CD4-positive, alpha-beta T cell treated with Interleukin-15 for 4 hours (primary cell): ENCODE results near the gene PCSK2.

Experiments used
- DNase-seq: peaks from one replicate; pipeline ENCODE4 v3.0.0-alpha.2; 2020; ENCODE audit warnings: low spot score

PCSK2 gene

DNA sequence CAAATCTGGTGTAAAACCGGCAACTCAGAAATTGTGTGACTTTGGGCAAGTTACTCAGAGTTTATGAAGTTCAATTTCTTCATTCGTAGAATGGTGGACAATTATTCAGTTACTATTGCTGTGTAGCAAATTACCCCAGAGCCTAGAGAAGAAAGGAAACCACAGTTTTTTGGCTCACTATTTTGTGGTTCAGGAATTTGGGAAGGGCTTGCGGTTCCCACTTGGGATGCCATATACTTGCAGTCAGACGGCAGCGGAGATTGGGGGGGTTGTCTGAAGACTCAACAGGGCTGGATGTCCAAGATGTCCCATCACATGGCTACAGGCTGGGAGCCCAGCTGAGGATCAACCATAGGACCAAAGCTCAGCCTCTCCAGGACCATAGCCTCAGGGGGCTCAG, 108.1 kb downstream of the PCSK2 start:
- DNase-seq, result no peak

GRCh38 chr20:17339000-17339399, 112.2 kb downstream of the PCSK2 start:
- DNase-seq, result no peak

DNA sequence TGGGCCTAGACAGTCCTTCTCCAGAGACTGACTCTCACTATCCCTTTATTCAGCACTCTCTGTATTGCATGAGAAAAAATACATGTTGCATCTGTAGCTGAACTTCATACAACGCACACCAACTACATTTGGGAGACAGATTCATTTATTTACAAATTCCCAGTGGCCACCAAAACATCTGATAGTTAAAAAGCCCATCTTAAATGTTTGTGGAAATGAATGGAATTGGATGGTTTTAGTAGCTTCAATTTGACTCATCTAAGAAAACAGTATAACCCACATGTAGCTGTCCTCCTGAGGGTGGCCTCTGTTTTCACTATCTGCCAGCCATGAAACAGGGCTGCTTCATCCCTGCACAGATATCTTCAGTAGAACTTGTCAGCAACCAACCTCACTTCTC, 116.3 kb downstream of the PCSK2 start:
- no peak for DNase-seq

DNA sequence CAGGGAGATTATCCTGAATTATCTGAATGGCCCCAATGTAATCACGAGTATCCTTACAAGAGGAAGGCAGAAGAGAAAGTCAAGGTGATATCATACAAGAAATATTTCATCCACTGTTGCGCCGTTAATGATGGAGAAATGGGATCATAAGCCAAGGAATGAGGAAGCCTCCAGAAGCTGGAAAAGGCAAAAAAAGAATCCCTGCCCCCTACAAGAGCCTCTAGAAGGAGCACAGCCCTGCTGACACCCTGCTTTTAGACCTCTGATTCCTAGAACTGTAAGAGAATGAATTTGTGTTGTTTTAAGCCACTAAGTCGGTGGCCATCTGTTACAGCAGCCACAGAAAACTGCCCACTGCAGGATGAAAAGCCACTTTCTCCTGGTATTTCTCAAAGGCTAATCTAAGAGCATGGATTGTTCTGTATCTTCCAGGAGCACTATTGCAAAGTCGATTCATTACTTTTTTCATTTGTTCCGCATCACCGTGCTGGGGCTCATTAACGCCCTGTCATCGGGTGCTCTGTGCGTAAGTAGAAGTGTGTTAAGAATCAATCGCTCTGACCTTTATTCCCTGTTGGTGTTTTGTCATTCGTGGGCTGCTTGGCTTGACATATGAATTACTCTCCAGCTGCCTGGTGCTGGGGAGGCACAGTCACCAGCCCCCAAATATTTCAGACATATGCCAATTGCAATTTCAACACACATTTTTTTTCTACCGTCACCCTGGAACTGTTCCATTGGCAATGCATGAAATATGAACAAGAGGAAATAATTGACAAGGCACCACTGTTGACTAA, 117.0 kb downstream of the PCSK2 start:
- no peak for DNase-seq

GRCh38 chr20:17344790-17345189, 118.0 kb downstream of the PCSK2 start:
- DNase-seq, result no peak

DNA sequence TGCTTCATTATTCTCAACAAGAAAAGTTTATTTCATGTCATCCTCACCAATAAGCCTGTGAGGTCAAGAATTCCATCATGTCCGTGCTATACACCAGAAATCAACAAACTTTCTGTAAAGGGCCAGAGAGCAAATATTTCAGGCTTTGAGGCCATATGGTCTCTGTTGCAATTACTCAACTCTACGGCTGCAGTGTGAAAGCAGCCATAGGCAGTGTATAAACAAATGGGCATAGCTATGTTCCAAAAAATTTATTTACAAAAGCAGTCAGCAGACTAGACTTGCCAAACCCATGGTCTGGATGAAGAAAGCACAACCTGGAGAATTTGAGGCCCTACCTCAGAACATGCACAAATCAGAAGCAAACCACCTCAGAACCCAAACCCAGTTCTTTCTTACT, 118.5 kb downstream of the PCSK2 start:
- no peak for DNase-seq

DNA sequence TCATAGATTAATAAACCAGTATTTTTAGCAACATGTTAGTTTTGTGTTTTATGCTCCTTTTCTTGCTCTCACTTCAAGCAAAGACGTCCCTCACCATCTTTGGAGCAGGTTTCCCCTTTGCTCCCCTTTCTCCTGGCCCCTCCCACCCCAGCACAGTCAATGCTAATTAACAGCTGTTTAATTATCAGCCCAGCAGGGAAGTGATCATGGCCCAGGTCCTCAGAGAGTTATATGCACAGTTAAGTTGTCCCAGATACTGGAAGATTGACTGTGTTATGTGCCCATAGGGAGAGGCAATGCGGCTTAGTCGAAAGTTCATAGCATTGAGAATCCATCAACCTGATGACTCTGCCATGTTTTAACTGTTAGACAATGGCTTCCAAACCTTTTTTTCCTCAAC, 123.5 kb downstream of the PCSK2 start:
- no peak for DNase-seq

- DNase-seq, result no peak
Observed at GRCh38 chr20:17357238-17357637, 130.4 kb downstream of the PCSK2 start.

DNA sequence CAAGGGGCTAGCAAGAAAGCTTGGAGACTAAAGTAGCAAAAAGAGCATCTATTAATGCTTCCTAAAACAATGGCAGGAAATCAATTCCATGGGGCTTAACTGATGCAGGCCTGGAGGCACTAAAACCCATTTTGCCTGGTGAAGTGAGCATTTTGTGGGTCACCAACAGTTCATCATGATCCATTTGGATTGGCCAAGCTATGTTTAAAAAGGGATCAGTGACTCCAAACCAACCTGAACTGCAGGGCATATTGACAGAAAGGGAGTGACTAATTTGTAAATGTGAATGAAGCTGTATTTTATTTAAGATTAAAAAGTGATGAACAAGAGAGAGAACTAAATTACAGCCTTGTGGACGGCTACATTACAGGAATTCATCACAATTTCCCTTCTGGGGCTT, 132.0 kb downstream of the PCSK2 start:
- DNase-seq, result no peak

- no peak for DNase-seq
Observed at GRCh38 chr20:17364681-17365080, 137.8 kb downstream of the PCSK2 start.

DNA sequence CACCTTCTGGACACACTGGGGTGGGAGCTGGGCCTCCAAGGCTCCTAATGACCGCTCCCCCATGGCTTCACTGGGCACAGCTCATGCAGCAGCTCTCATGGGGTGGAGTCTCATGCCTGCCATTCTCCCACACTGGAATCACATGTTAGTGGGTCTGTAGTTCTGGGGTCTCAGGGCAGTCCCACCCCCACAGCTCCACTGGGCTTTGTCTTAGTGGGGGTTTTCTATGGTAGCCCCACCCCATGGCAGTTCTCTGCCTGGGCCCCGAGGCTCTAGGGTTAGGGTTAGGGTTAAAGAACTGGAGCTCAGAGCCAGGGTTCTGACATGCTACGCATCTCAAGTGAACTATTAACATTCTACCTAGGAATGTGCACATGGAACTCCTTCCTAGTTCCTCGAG, 139.0 kb downstream of the PCSK2 start:
- no peak for DNase-seq

DNA sequence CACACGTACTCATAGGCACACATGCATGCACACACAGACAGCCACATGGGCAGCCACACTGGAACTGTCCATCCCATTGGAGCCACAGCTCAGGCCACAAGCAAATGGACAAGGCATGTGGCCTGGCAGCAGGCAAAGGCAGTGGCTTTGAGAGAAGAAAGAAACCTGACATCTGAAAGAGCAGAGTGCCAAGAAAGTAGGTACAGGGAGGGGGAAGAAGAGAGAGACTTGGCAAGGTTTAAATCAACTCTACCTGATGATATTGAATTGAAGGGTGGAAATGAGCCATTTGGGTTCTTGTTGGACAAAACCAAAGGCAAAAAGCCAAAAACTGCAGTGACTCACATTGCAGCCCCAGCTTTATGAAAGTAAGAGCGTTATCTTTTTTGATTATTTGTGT, 142.7 kb downstream of the PCSK2 start:
- no peak for DNase-seq

GRCh38 chr20:17372806-17373440, 146.1 kb downstream of the PCSK2 start:
- DNase-seq, result no peak

DNA sequence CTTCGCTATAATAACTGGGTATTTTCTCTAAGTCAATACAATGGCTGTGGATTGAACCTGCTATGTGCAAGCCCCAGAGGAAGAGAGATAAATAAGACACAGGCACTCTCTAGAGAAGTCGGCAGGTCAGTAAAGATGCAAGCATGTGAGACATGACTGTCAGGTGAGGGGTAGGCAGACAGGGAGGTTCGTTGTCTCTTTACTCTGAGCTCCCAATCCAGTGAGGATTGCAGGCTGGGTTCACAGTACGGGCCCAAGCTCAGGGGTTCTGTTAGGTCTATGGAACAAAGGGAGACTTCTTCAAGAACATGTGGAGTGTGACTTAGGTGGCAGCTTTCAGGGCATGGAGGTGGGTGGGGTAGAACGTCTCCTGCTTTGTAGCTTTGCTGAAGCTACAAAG, 147.2 kb downstream of the PCSK2 start:
- DNase-seq, result no peak

- DNase-seq, result no peak
Observed at GRCh38 chr20:17376031-17376430, 149.2 kb downstream of the PCSK2 start.

DNA sequence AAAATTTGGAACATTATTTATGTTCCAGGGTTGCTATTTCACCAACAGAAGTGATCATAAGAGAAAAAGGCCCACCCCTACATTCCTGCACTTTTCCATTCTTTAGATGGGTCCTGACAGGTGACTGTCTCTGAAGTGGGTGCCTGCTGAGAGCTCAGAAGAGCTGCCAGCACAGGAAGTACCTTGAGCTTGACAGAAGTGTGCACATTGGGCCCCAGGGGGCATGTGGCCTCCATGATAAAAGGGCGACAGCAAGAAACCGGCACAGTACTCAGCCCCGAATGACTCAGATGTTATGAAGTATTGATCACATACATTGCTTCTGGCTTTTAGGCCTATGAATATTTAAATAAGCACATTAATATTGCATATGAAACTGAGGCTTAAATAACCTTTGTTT, 150.4 kb downstream of the PCSK2 start:
- no peak for DNase-seq

GRCh38 chr20:17379651-17380050, 152.8 kb downstream of the PCSK2 start:
- no peak for DNase-seq

DNA sequence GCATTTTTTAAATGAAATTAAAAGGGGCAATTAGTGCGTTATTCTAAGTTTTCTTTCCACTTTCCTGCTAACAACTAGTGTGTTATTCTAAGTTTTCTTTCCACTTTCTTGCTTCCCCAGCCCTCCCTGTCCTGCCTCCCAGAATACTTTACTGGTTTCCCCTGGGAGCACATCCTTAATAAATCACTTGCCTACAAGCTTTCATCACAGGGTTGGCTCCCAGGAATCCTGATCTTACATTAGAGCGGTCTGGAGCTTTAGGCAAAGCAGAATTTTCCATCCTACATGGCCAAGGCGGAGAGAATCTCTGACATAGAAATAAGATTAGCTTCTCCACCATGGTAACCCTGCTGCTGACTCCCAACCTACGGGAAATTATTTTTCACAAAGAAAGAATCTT, 154.0 kb downstream of the PCSK2 start:
- no peak for DNase-seq

GRCh38 chr20:17381724-17382123, 154.9 kb downstream of the PCSK2 start:
- DNase-seq, result no peak

DNA sequence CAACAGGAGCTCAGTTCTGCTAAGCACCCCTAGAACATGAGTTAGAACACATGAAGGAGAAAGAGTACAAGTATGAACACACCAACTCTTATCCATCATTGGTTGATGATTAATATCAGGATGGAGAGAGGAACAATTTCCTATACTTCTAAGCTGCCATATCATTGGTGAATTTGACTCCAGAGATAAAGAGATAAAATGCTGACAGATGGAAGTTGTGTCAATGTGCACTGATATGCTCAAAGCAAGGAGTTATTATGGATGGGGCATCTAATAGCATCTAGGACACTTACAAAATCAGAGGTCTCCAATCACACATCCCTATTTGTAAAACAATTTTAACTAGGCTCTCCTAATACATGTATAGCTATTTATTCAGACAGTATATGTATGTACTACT, 159.0 kb downstream of the PCSK2 start:
- no peak for DNase-seq

- DNase-seq, result no peak
Observed at GRCh38 chr20:17390655-17391054, 163.8 kb downstream of the PCSK2 start.

DNA sequence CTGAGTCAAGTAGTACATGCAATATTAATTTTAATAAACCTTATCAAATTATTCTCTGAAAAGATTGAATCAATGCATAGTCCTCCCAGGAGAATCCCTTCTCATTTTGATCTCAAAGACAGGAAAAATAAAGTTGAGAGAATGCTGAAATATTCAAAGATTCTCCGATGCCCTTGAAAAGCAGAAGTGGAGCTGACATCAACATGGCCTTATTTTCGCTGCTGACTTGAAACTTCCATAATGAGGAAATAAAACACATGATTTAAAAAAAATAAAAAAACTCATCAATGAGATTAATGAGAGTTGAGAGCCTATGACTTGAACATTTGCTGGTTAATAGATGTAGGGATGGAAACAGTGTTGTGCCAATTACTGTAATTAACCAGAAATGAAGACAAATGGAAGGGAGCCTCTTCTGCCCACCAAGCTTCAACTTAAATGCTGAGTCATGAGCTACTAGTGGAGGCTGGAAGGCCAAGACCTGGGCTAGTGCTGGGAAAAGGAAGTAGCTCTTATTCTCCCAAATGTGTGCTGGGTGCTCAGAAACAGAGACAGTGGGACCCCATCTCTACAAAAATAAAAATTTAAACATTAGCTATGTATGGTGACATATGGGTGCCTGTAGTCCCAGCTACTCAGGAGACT, 164.4 kb downstream of the PCSK2 start:
- DNase-seq, result no peak

DNA sequence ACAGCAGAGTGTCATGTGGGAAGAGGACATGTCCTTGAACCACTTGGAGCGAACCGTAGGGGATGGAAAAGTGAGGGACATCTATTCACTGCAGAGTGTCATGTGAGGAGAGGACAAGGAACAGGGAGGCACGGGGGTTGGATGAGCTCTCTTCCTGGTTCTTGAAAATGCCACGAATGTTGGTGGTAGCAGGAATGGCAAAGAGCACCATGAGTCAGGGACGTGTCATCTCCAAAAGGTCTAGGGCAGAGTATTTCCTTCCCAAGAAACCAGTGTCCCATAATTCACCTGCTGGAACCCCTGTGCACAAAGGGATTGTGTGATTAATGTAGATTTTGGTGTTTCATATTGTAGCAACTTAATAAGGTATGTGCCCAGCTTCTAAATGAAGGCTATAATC, 167.6 kb downstream of the PCSK2 start:
- DNase-seq, result no peak
